Left kidney (tissue), 2 donors: ENCODE measurements around the gene WNT11. TPM values are rescaled to one million over a fixed set of nuclear protein-coding genes. Genes with fewer than 3 reads are reported as not detected.

ENCODE experiments used
- DNase-seq: peaks from one replicate; pipeline ENCODE4 v3.0.0-alpha.2; 2013
- polyA plus RNA-seq: library from polyadenylated mRNA; unstranded; fragments of 120-200 nt; gene quantifications from one replicate; pipeline ENCODE4 v1.2.1, GENCODE V29; 2013; ENCODE audit not compliant: insufficient read length

WNT11 gene
- polyA plus RNA-seq, 1 donor: 10.3 TPM

DNA sequence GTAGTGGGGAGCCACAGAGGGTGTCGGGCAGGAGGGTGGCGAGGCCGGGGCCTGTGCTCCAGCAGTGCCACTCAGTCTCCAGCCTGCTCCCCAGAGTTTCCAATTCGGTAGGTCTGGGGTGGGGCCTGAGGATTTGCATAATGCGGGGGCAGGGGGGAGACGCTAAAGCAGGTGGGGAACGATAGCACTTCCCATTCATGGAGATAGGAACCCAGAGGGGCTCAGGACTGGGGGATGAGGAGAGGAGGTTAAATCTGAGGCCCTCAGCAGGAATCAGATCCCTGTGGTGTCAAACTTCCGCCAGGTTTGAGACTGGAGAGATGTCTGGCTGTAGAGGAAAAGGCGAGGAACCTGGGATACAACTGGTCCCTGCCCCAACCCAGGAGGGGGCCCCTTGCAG is 29.8 kb downstream of the WNT11 start:
- no peak for DNase-seq

DNA sequence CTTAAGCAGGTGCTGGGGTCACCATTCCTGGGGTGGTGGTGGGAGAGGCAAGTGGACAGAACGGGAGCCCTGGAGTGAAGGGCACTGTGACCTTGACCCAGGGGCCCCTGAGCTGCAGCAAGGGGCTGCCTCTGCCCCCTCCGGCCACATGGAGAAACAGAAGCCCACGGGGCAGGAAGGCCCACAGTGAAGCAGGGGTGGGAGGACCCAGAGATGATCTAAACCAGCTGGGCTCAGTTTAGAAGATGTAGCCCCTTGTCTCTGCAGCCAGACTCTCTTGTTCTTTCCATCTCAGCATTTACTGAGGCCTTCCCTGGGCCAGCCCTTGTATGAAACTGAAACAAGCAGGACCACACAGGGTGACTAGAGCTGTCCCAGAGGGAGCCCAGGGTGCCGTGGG is 30.5 kb downstream of the WNT11 start:
- DNase-seq: no peak

DNA sequence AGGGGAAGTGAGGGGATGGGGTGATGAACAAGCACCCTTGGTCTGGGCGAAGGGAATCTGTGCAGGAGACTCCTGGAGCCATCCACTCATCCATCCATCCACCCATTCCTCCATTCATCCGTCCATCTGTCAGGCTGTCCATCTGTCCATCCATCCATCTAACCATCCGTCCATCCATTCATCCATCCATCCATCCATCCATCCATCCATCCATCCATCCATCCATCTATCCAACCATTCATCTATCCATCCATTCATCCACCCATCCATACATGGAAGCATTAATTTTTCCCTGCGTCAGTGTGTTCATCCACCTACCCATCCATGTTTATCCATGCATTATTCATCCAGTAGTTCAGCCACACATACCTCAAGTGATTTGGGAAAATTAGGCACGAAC is 32.0 kb downstream of the WNT11 start:
- no peak for DNase-seq

DNA sequence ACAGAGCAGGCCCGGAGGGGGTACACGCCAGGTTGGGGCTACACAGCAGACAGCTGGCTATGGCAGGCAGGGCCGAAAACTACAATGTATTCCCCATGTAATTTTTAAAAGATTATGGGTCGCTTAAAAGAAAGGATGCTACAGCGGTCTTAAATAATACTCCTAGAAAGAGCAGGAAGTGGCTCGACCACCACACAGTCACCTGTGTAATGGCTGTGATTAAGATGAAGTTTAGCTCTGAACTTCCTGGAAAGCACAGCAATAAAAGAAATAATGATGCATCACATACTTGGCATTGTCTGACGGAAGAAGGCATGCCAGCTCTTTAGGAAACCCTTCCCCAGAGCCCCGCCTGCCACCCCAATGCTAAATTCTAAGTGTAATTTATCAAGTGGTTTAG is 32.6 kb downstream of the WNT11 start:
- DNase-seq: no peak

DNA sequence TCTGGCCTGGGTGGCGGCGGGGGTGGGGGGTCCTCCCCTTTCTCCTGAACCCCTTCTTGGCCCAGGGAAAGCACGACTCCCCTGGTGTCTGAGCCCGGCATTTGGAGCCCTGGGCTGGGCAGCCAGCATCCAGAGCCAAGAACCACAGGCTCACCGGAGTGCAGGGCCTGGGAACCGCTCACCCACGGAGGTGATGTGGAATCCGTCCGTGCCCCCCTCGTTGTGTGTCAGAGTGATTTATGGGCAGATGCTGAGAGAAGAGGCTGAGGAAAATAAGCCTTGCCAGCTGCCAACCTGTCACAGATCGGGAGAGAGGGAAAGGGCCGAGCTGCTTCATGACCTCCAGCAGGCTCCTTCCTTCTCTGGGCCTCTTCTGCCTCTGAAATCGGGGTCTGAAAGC is 33.7 kb downstream of the WNT11 start:
- no peak for DNase-seq

DNA sequence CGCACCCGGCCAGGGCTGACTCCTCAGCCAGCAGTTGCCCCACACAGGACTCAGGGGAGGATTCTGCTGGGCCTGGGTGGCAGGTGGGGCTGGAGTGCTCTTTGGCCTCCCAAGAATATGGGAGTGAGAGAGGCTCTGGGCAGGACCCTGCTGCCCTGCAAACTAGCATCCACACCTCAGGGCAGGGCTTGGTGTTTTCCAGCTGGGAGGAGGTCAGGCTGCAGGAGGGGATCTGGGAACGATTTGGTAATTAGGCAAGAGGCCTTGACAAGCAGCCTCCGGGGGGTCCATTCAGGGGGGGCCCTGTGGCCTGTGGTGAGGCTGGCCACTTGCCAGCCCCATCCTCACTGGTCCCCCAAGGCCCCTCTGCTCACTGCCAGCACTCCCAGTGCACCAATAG is 35.8 kb downstream of the WNT11 start:
- DNase-seq: no peak

DNA sequence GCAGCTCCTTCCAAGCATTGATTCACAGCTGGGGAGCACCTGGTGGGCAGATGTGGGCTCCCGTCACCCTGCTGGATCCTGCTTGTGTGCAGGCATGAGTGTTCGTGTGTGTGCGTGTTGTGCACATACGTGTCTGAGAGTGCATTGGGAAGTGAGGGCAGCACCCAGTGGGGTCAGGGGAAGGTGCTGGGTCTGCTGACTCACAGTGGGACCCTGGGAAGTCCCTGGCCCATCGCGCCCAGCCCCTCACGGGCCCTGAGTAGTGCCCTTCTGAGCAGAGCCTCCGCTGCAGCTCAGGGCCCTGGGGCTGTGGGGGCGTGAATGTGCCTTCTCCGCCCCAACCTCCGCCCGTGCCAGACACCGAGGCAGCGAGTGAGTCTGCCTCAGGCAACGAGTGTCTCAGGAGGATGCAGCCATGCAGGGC is 36.8 kb downstream of the WNT11 start:
- DNase-seq: no peak

DNA sequence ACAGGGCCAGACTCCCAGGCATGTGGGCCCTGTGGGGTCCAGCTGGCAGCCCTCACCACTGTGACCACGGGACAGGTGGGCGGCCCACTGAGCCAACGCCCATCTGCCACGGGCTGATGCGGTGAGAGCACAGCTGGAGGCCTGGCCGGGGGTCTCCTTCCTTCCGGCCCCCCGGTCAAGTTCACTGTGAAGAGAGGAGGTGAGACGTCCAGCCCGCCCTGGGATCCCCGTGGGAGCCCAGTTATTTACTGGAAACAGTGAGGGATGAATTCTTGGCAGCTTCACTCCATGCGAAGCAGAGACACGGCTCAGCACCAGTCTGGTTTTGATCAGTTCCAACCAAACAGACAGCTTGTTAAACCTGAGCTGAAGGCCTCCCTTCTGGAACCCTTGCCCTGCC is 38.7 kb downstream of the WNT11 start:
- no peak for DNase-seq

DNA sequence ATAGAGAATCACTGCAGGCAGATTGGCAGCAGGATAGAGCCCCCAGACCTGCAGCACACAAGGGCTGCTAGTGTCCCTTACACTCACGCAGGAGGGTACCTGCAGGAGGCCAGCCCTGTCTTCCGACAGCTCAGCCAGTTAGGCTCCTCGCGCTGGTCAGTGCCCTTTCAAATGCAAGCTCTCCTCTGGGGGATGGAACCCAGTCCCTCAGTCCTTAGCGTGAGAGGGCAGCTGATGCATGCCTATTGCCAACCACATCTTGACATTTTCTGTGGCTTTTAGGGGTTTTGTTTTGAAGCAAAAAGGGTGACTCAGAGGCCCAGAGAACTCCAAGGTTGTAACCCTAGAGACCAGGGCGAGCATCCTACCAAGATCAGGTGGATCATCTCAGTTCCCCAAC is 40.0 kb downstream of the WNT11 start:
- DNase-seq: no peak

DNA sequence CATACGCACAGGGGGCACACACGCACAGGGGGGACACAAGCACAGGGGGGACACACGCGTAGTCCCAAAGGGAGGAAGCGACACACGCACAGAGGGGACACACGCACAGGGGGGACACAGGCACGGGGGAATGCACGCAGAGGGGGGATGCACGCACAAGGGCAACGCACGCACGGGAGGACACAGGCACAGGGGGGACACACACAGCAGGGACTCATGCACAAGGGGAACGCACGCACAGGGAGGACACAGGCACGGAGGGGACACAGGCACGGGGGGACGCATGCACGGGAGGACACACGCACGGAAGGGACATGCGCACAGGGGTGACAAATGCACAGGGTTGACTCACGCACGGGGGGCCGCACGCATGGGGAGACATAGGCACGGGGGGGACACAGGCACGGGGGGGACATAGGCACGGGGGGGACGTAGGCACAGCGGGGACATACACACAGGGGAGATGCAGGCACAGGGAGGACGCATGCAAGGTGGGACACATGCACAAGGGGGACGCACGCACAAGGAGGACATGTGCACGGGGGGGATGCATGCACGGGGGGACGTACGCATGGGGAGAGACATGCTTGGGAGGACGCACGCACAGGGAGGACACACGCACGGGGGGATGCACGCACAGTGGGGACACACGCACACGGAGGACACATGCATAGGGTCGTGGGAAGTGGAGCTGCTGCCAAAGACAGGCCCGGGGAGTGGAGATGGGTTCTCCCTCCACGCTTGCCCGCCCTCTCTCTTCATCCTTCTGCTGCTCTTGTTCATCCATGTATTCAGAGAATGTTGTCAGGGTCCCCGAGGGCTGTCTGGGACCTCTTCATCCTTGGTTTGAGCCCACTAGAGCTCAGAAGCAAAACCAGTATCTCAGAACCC is 41.2 kb downstream of the WNT11 start:
- no peak for DNase-seq

DNA sequence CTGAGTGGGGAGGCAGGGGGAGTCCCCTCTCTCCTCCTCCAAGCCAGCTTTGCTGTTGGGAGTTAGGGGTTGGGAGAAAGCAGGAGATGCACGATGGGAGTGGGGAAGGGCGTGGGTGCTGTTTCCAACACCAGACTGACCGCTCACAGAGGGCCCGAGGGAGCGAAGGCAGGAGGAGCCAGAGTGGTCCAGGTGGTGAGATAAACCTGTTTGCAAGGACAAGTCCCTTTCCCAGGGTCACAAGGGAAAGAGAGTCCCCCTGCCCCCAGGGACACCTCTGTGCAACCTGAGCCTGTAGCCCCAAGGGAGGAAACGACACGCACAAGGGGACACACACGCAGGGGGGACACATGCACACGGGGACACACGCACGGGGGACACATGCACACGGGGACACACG is 42.2 kb downstream of the WNT11 start:
- no peak for DNase-seq

DNA sequence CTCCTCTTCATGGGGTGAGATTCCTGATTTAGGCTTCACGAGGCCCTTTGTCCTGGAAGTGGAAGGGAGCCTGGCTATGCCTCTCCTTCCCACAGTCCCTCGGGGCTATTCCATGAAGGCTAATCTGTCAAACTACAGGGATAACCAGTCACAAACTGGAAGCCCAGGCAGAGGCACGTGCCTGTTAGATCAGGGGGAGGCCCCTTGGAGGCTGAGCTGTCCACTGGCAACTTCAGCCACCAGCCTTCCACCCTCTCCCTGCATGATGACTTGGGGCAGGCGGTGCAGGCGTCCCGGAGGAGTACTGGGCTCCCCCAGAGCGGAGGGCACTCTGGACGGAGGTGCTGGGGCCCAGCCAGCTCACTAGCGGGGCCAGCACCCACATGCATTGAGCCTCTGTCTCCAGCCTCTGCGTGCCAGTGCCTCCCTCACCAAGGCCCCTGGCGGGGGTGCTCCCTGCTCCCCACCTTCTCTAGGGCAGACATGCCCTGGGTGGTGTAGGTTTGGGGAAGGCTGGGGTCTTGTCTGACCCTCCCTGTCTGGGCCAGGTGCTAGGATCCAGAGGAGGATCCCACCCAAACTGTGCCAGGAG is 42.9 kb downstream of the WNT11 start:
- DNase-seq: no peak

DNA sequence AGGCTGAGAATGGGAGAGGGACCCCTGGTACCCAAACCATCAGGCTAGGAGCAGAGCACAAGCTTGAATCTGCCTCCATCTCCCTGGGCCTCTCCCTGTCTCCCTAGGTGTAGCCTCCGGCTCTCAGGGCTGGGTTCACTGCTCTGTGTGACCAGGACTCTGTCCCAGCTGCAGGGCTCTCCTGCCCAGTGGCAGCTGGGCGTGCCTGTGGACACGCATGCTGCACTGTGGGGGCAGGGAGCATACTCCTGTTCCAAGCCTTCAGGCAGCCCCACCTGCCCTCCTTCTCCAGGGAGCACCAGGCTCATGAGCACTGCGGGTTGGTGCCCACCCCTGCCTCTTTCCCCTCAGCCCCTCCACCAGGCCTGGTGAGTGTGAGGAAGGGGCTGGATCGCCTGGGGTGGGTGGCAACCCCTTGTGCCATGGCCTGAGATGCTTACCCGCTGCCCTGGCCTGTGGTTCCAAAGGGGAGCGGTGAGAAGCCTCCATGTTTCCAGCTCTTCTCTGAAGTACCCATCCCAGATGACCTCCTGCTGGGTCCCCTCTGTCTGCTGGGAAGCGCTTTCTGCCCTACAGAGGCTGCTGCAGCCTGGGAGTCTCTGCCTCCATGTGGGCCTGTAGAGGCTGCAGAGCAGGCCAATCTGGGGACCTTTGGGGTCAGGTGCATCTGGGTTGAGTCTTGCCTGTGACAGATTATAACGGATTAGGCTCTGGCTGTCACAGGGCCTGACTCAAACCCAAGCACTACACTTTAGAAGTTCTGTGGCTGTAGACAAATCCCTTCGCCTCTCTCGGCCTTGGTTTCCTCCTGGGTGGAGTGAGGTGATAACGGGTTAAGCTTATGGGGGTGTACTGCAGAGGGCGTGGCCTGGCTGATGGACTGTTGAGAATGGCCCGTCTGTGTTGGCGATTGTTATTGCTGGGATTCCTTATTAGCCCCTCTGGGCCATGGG is 43.7 kb downstream of the WNT11 start:
- no peak for DNase-seq

DNA sequence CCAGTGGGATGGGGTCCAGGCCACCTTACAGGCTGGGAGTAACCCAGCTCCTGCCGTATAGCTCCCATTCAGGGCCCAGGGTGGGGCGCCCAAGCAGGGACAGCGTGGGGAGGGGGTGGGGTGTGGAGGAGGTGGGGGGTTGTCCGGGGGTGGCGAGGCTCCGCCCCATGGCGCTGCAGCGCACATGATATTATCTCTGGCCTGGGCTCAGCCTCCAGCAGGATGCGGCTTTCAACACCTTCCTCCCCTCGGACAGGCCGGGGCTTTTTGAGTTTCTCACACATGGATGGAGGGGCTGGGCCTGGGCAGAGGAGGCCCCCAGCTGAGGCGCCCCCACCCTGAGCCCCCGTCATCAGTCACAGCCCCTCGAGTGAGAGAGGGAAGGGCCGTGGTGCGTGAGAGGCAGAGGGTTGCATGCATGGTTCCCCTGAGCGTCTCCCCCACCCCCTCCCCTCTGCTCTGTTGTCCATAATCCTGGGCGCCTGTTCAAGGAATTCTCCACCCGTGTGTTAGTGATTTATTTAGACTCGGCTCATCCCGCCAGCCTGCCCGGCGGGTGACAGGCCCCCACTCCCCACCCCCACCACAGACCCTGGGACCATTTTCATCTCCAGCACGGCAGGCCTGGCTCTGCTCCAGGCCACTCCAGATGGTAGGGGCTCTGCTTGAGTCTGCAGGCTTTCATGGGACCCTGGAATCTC is 44.9 kb downstream of the WNT11 start:
- no peak for DNase-seq

DNA sequence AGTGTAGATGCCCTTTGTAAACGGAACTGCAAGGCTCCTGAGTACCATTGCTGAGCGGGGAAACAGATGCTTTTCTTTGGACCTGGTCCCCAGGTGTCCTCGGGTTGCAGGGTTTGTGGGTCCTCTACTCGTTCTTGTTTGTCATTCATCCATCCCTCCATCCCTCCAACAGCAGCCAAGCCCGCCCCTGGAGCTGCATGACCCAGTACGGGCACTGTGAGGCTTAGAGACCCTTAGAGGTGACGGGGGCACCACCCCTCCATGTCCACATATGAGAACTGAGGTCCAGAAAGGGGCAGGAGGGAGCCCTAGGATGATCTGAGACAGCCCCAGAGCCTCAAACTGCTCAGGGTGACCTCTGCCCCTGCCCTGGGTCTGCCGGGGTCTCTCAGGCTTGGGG is 45.4 kb downstream of the WNT11 start:
- no peak for DNase-seq

DNA sequence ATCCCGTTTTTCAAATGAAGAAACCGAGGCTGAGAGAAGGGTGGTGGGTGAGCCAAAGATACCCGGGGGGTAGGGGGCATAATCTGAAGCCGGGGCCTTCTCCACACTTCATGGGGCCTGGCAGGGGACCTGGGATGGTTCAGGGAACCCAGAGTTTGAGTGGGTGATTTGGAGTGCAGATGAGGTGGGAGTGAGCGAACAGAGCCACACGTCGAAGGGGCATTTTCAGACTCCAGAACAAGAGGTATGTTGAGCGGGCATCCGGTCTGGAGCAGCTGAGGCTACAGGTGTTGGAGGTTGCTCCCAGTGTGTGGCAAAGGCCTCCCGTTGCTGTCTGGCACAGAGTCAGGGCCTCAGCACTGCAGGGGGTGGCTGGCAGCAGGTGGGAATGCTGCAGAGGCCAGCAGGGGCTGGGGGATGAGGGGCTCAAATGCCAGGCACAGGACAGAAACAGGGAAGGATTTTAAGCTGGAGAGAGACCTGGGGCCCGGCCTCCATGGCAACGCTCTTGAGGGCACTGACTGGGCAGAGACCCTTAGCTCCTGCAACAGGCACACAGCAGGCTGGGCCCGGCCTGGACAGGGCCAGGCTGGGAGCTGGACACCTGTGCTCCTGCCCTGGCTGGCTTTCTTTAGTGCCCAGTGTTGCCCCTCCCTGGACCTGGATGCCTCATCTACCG is 46.2 kb downstream of the WNT11 start:
- no peak for DNase-seq

DNA sequence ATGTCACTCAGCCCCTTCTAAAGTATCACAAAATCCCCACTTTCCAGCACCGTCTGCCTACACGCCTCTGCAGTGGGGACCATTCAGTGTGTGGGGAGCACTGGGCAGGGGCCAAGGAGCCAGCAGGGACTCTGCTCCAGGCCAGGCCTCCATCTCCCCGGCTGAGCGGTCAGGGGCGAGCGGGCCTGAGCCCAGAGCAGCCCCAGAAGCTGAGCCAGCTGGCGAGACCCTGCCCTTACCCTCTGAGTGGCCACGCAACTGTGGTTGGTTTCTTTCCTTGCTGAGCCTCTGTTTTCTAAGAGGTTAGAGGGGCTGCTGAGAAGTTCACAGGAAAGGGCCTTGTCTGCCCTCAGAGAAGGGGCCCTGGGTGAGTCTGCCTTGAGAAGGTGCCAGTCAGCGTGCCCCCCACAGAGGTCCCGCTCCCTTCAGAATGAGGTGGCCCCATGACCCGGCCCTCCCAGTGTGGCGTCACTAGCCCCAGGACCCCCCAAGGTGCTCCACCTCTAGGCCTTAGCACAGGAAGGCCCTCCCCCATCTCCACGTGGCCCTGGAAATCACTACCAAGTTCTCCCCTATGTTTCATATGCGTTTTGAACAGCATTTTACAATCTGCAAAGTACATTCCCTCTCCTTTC is 46.9 kb downstream of the WNT11 start:
- DNase-seq: no peak

DNA sequence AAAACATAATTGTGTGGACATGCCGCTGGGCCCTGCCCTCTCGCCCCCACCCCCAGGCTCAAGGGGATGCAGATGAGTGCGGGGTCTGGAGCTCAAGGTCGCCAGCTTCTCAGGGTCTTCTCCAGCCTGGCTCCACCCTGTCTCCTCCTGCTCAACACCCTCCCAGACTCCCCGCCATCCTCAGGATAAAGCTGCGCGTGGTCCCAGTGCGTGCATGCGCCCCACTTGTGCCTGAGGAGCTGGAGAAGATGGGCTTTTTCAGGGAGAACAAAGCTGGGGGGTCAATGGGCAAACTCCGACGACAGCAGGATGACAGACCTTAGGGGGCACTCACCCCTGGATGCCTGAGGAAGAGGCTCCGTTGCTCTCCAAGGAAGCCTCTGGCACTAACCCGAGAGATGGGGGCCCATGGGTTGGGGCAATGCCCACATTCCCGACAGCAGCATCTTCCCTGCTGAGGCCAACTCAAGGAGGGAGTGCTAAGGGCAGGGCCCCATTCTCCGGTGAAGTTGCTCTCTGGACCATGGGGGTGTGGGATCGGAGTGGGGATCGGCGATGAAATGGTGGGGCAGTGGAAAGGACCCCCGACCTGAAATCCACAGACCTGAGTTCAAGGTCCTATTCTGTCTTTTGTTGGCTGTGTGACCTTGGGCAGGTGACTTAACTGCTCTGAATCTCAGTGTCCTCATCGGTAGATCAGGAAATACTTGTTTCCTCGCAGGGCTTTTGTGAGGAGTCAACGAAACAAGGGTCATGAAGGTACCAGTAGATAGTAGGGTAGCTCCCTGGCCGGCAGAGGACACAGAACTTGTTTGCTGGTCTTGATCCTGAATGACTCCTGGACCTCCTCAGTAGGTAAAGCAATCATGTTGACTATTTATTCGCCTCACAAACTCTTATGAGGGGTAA is 47.7 kb downstream of the WNT11 start:
- DNase-seq: no peak

DNA sequence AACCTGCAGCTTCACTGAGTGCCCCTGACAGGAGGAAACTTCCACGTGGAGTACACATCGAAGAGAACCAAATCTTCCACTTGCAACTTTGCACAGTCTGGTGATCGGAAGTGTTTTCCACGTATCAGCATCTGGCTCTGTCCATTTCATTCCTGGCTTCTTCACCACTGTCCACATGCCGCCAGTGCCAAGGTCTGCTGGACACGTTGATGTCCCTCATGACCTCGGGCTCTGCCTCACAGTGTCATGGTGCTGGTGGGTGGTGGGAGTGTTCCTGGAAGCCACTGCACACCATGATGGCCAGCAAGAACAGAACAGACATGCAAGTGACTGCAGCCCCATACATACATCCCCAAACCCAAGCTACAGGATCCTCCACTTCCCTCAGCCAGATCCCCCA is 48.4 kb downstream of the WNT11 start:
- DNase-seq: no peak

DNA sequence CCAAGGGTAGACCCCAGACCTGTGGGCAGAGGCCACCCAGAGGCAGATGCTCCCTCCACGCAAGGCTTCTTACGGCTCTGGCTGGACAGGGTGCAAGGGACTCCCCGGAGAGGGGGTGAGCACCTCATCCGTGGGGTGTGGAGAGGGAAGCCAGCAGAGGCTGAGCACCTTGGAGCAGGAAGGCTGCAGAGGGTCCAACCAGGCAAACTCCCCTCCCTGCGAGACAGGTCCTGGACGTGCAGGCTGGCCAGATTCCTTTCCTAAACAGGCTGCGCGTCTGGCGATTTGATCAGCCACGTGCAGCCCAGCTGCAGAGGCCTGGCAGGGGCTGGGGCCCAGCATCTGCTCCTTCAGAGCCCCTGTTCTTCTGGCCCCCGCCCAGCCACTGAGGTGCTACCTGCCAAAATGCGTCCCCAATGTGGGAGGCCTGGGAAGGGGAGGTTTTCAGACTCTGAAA is 49.3 kb downstream of the WNT11 start:
- DNase-seq: no peak
